ENCODE data around the gene TSPAN14. TPM values are rescaled to one million over a fixed set of nuclear protein-coding genes. Genes with fewer than 3 reads are reported as not detected.

Gene TSPAN14, protein sequence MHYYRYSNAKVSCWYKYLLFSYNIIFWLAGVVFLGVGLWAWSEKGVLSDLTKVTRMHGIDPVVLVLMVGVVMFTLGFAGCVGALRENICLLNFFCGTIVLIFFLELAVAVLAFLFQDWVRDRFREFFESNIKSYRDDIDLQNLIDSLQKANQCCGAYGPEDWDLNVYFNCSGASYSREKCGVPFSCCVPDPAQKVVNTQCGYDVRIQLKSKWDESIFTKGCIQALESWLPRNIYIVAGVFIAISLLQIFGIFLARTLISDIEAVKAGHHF
- 55.1 and 65.9 TPM in 2 replicates for total RNA-seq
- 90.4 and 104 TPM in 2 replicates for polyA plus RNA-seq

DNA sequence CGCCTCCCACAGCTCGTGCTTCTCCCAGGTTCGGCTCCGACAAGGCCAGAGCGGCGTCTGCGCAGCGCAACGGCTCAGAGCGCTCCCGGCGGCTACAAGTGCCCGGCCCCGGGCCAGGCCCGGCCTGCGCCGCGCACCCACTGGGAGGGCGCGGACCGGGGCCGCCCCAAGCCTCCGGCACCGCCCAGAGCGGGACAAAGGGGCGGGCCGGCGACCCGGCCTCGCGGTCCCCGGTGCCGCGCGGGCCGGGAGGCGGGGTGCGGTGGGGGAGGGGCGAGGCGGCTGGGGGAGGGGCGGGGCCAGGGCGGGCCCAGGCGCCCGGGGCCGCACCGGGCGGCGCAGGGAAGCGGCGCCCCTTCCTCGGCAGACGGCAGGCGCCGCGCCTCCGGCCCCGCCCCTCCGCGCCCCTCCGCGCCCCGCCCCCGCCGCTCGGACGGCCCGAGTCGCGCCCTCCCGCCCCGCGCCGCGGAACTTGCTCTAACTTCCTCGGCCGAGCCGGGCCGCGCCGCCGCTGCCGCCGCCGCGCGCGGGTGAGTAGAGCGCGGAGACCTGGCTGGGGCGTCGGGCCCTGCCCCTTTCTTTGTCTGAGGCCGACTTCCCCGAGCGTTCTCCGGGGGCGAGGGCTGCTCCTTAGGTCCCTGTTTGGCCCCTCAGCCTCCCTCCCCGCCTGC is at the start of gene TSPAN14:
Gene TSPAN14, plus strand, starts transcription at position 469 of the 671 bp plus-strand sequence. CDS start 34,924 bp downstream, outside the sequence.
- peak within 1 kb of the TSS; percentile 90 for H2AFZ ChIP-seq
- no peaks in the 10 kb centered on the region for H3K9me3 ChIP-seq (ENCODE audit: low read depth)
- peak within 1 kb of the TSS; percentile 94 for H3K4me2 ChIP-seq
- peaks cover 40% of the 10 kb centered on the region for H4K20me1 ChIP-seq (ENCODE audit: insufficient read depth, poor library complexity, severe bottlenecking)
- H3K4me3 ChIP-seq = peak within 1 kb of the TSS; percentile 97
- H3K27me3 ChIP-seq = no peaks in the 10 kb centered on the region
- H3K36me3 ChIP-seq (replicated peaks; ENCODE audit: insufficient read depth, low read depth) = no peaks in the 10 kb centered on the region
- TF ChIP-seq EZH2phosphoT487 (IDR thresholded peaks at IDR 0.05; ENCODE audit: low read depth, severe bottlenecking, unreplicated experiment) (no peak), EZH2 (IDR thresholded peaks at IDR 0.05; ENCODE audit: borderline replicate concordance) (no peak)
- TF ChIP-seq, protein P1, sequence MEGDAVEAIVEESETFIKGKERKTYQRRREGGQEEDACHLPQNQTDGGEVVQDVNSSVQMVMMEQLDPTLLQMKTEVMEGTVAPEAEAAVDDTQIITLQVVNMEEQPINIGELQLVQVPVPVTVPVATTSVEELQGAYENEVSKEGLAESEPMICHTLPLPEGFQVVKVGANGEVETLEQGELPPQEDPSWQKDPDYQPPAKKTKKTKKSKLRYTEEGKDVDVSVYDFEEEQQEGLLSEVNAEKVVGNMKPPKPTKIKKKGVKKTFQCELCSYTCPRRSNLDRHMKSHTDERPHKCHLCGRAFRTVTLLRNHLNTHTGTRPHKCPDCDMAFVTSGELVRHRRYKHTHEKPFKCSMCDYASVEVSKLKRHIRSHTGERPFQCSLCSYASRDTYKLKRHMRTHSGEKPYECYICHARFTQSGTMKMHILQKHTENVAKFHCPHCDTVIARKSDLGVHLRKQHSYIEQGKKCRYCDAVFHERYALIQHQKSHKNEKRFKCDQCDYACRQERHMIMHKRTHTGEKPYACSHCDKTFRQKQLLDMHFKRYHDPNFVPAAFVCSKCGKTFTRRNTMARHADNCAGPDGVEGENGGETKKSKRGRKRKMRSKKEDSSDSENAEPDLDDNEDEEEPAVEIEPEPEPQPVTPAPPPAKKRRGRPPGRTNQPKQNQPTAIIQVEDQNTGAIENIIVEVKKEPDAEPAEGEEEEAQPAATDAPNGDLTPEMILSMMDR (IDR thresholded peaks at IDR 0.05; ENCODE audit: poor library complexity) = no peak
- H3K27ac ChIP-seq = peak within 1 kb of the TSS; percentile 100
- H3K79me2 ChIP-seq = peaks cover 53% of the 10 kb centered on the region
- WGBS (ENCODE audit: low lambda C conversion rate, missing lambda C conversion rate) = 1% methylated on average over 40 of the region's 97 CpGs
- peak; percentile 95 for DNase-seq (ENCODE audit: low spot score)
- H3K4me1 ChIP-seq (ENCODE audit: insufficient read depth) = peaks cover 54% of the 10 kb centered on the region
- no peaks in the 10 kb centered on the region for H3K9me2 ChIP-seq (replicated peaks; ENCODE audit: insufficient read depth)

DNA sequence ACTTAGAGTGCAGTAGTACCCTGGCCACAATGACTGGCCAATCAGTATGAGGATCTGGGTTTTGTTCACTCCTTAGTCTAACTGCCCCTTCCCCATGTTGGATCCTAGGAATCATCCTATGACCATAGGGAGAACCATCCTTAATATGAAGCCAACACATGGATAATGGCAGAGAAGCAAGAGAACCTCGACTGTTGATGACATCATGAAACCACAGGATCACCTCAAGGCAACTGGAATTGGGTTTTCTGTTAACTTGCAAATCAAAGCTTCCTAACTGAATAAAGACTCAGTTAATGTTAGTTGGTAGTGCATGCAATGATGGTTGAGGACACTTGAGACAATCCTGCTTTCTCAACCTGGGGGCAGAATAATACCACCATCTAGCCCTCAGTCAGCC is 49.1 kb upstream of the TSPAN14 start:
- 85% methylated on average over 1 of the region's 1 CpG for WGBS (ENCODE audit: low lambda C conversion rate, missing lambda C conversion rate)
- TF ChIP-seq, protein P1 (IDR thresholded peaks at IDR 0.05; ENCODE audit: poor library complexity) = no peak
- TF ChIP-seq EZH2phosphoT487 (IDR thresholded peaks at IDR 0.05; ENCODE audit: low read depth, severe bottlenecking, unreplicated experiment) (no peak), EZH2 (IDR thresholded peaks at IDR 0.05; ENCODE audit: borderline replicate concordance) (no peak)
- H3K4me1 ChIP-seq (ENCODE audit: insufficient read depth) = peaks cover 8% of the 10 kb centered on the region
- H2AFZ ChIP-seq = no peak overlapping the region
- peaks cover 16% of the 10 kb centered on the region for H3K79me2 ChIP-seq
- H3K27ac ChIP-seq = peak overlapping the region; percentile 10
- H3K9me3 ChIP-seq (ENCODE audit: low read depth) = no peaks in the 10 kb centered on the region
- H3K27me3 ChIP-seq = no peaks in the 10 kb centered on the region
- H3K36me3 ChIP-seq (replicated peaks; ENCODE audit: insufficient read depth, low read depth) = no peaks in the 10 kb centered on the region
- H4K20me1 ChIP-seq (ENCODE audit: insufficient read depth, poor library complexity, severe bottlenecking) = no peaks in the 10 kb centered on the region
- no peak overlapping the region for H3K4me3 ChIP-seq
- H3K9me2 ChIP-seq (replicated peaks; ENCODE audit: insufficient read depth) = no peaks in the 10 kb centered on the region
- H3K4me2 ChIP-seq = no peak overlapping the region
- DNase-seq (ENCODE audit: low spot score) = no peak

GRCh38 chr10:80405626-80406025 is 48.5 kb upstream of the TSPAN14 start:
- WGBS (ENCODE audit: low lambda C conversion rate, missing lambda C conversion rate) = 49% methylated on average over 4 of the region's 4 CpGs
- no peaks in the 10 kb centered on the region for H3K9me3 ChIP-seq (ENCODE audit: low read depth)
- no peak overlapping the region for H3K4me3 ChIP-seq
- DNase-seq (ENCODE audit: low spot score) = no peak
- no peaks in the 10 kb centered on the region for H3K36me3 ChIP-seq (replicated peaks; ENCODE audit: insufficient read depth, low read depth)
- H3K9me2 ChIP-seq (replicated peaks; ENCODE audit: insufficient read depth) = no peaks in the 10 kb centered on the region
- H3K27me3 ChIP-seq = no peaks in the 10 kb centered on the region
- no peak overlapping the region for H2AFZ ChIP-seq
- H4K20me1 ChIP-seq (ENCODE audit: insufficient read depth, poor library complexity, severe bottlenecking) = no peaks in the 10 kb centered on the region
- H3K27ac ChIP-seq = peak overlapping the region; percentile 30
- no peak overlapping the region for H3K4me2 ChIP-seq
- H3K4me1 ChIP-seq (ENCODE audit: insufficient read depth) = peaks cover 14% of the 10 kb centered on the region
- no peak for TF ChIP-seq EZH2phosphoT487 (IDR thresholded peaks at IDR 0.05; ENCODE audit: low read depth, severe bottlenecking, unreplicated experiment)
- TF ChIP-seq EZH2 (IDR thresholded peaks at IDR 0.05; ENCODE audit: borderline replicate concordance) = no peak
- TF ChIP-seq, protein P1 (IDR thresholded peaks at IDR 0.05; ENCODE audit: poor library complexity) = no peak
- H3K79me2 ChIP-seq = peaks cover 22% of the 10 kb centered on the region

Measured in hepatocyte (in vitro differentiated cells).